ENCODE results near the gene TGFB1I1. TPM values are rescaled to one million over a fixed set of nuclear protein-coding genes. Genes with fewer than 3 reads are reported as not detected.

Gene TGFB1I1
- total and polyA plus RNA-seq, 2 of the 13 experiments (the other 11 are each of a cell fraction or from before 2014, with no cell fraction given), result 0.80 to 2.9 TPM

- TF ChIP-seq NFRKB (IDR thresholded peaks at IDR 0.05), result no peak
- peak; percentile 66 for TF ChIP-seq ZNF574 (CRISPR knock-in tag; IDR thresholded peaks at IDR 0.05)
- TF ChIP-seq HOXD1 (CRISPR knock-in tag; IDR thresholded peaks at IDR 0.05), result peak; percentile 41; the same call in 1 of the 2 replicates
- TF ChIP-seq IRF9 (CRISPR knock-in tag; IDR thresholded peaks at IDR 0.05; ENCODE audit: borderline replicate concordance), result peak; percentile 76
- peak; percentile 78; the same call in 1 of the 2 replicates for TF ChIP-seq BRD4 (CRISPR knock-in tag; IDR thresholded peaks at IDR 0.05)
- no peak for TF ChIP-seq ZNF24 (IDR thresholded peaks at IDR 0.05)
- no peak for TF ChIP-seq ZNF709 (CRISPR knock-in tag; IDR thresholded peaks at IDR 0.05)
- TF ChIP-seq ZNF12 (CRISPR knock-in tag; IDR thresholded peaks at IDR 0.05), result no peak
- TF ChIP-seq NPAS2 (CRISPR knock-in tag; IDR thresholded peaks at IDR 0.05; ENCODE audit: borderline replicate concordance), result no peak
- peak; percentile 78; the same call in 1 of the 2 replicates for TF ChIP-seq MEIS1 (CRISPR knock-in tag; IDR thresholded peaks at IDR 0.05; ENCODE audit: borderline replicate concordance)
- TF ChIP-seq DZIP1 (CRISPR knock-in tag; IDR thresholded peaks at IDR 0.05), result no peak; the same call in 1 of the 2 replicates
- peak; percentile 71 for TF ChIP-seq MYNN (CRISPR knock-in tag; IDR thresholded peaks at IDR 0.05; ENCODE audit: low read depth)
- peak; percentile 83; the same call in 1 of the 2 replicates for TF ChIP-seq ZNF556 (CRISPR knock-in tag; IDR thresholded peaks at IDR 0.05; ENCODE audit: borderline replicate concordance)
- TF ChIP-seq ZBTB21 (CRISPR knock-in tag; IDR thresholded peaks at IDR 0.05), result no peak
- TF ChIP-seq ZNF383 (CRISPR knock-in tag; IDR thresholded peaks at IDR 0.05; ENCODE audit: borderline replicate concordance), result peak; percentile 89; the same call in 1 of the 2 replicates
- TF ChIP-seq TGIF2 (CRISPR knock-in tag; IDR thresholded peaks at IDR 0.05), result peak; percentile 45; the same call in 1 of the 2 replicates
- TF ChIP-seq PHF5A (CRISPR knock-in tag; IDR thresholded peaks at IDR 0.05; ENCODE audit: low read depth, unreplicated experiment), result peak; percentile 50
- TF ChIP-seq ZNF335 (CRISPR knock-in tag; IDR thresholded peaks at IDR 0.05), result no peak
- no peak for TF ChIP-seq ZBTB38 (CRISPR knock-in tag; IDR thresholded peaks at IDR 0.05)
These were observed 5.6 kb downstream of the TGFB1I1 start (continued) for GRCh38 chr16:31477220-31478216.
